C4-2B (cell line): ENCODE data around the gene MAGI2.

Source experiments
- H3K27ac ChIP-seq: fragments of 450-650 bp; 2 replicates; pipeline ENCODE4 v1.5.1; 2017
- CTCF ChIP-seq: fragments of 450-650 bp; conservative IDR thresholded peaks from 2 replicates; pipeline ENCODE4 v1.5.1; 2017; ENCODE audit warnings: mild to moderate bottlenecking
- ZFX ChIP-seq: fragments of 450-650 bp; IDR thresholded peaks from 2 replicates; pipeline ENCODE4 v1.6.1; 2017

The MAGI2 gene

GRCh38 chr7:78558566-78558965, 894.9 kb downstream of the MAGI2 start:
- TF ChIP-seq ZFX (no peak), CTCF (no peak)
- H3K27ac ChIP-seq = no peak overlapping the region

GRCh38 chr7:78543976-78544375, 909.5 kb downstream of the MAGI2 start:
- no peak overlapping the region for H3K27ac ChIP-seq
- TF ChIP-seq CTCF (no peak), ZFX (no peak)

- TF ChIP-seq CTCF (no peak), ZFX (no peak)
- no peak overlapping the region for H3K27ac ChIP-seq
Measured at GRCh38 chr7:78542981-78543380, 910.5 kb downstream of the MAGI2 start.

- H3K27ac ChIP-seq = no peak overlapping the region
- no peak for TF ChIP-seq ZFX
- TF ChIP-seq CTCF = no peak
Measured at GRCh38 chr7:78542541-78542940, 910.9 kb downstream of the MAGI2 start.

GRCh38 chr7:78539825-78540224, 913.6 kb downstream of the MAGI2 start:
- H3K27ac ChIP-seq = no peak overlapping the region
- TF ChIP-seq CTCF (no peak), ZFX (no peak)

GRCh38 chr7:78535655-78536054, 917.8 kb downstream of the MAGI2 start:
- TF ChIP-seq CTCF = no peak
- TF ChIP-seq ZFX = no peak
- no peak overlapping the region for H3K27ac ChIP-seq

GRCh38 chr7:78530351-78530750, 923.1 kb downstream of the MAGI2 start:
- H3K27ac ChIP-seq = no peak overlapping the region
- no peak for TF ChIP-seq ZFX
- no peak for TF ChIP-seq CTCF
